Progenitor cell of endocrine pancreas (in vitro differentiated cells): Measurements from ENCODE around the gene HEPACAM. TPM values are rescaled to one million over a fixed set of nuclear protein-coding genes. Genes with fewer than 3 reads are reported as not detected.

ENCODE experiments used
- DNase-seq: peaks from one replicate; pipeline ENCODE4 v3.0.0; 2021; ENCODE audit warnings: low spot score; ENCODE audit not compliant: unreplicated experiment
- H3K27ac Mint-ChIP-seq: 2 replicates; pipeline ENCODE4 v1.8.0; 2021; ENCODE audit warnings: mild to moderate bottlenecking, moderate library complexity, mixed read lengths
- H3K27me3 Mint-ChIP-seq: 2 replicates; pipeline ENCODE4 v1.8.0; 2021; ENCODE audit warnings: mixed read lengths
- H3K36me3 Mint-ChIP-seq: 2 replicates; pipeline ENCODE4 v1.8.0; 2022; ENCODE audit warnings: mixed read lengths; ENCODE audit not compliant: insufficient read depth
- H3K4me1 Mint-ChIP-seq: 2 replicates; pipeline ENCODE4 v1.8.0; 2021; ENCODE audit warnings: low read depth, mixed read lengths
- H3K4me3 Mint-ChIP-seq: 2 replicates; pipeline ENCODE4 v1.8.0; 2021; ENCODE audit warnings: low read depth, mild to moderate bottlenecking, moderate library complexity, mixed read lengths
- H3K9me3 Mint-ChIP-seq: 2 replicates; pipeline ENCODE4 v1.8.0; 2021; ENCODE audit warnings: low read depth, mixed read lengths
- CTCF ChIP-seq: fragments of 200-600 bp; sonication (generic); IDR thresholded peaks from one replicate; pipeline ENCODE4 v1.5.0; 2021; ENCODE audit warnings: antibody characterized with exemption, mild to moderate bottlenecking; ENCODE audit not compliant: unreplicated experiment
- total RNA-seq: library from RNA; stranded (reverse); gene quantifications from 2 replicates; pipeline ENCODE4 v1.2.1, GENCODE V29; 2021

HEPACAM gene
- total RNA-seq, 1 donor from 2014 or later, result 0.07 TPM

- Mint-ChIP-seq H3K27ac (no peak overlapping the region), H3K4me3 (no peak overlapping the region), H3K27me3 (peaks cover 59% of the 10 kb centered on the region), H3K9me3 (no peaks in the 10 kb centered on the region), H3K4me1 (no peaks in the 10 kb centered on the region), H3K36me3 (no peaks in the 10 kb centered on the region)
- TF ChIP-seq CTCF, result no peak
- no peak for DNase-seq
Measured at GRCh38 chr11:124896071-124896750, 39.6 kb downstream of the HEPACAM start.

GRCh38 chr11:124895471-124895971 is 40.3 kb downstream of the HEPACAM start:
- no peak for TF ChIP-seq CTCF
- Mint-ChIP-seq H3K4me3 (no peak overlapping the region), H3K27ac (no peak overlapping the region), H3K36me3 (no peaks in the 10 kb centered on the region), H3K9me3 (no peaks in the 10 kb centered on the region), H3K27me3 (peaks cover 57% of the 10 kb centered on the region), H3K4me1 (no peaks in the 10 kb centered on the region)
- no peak for DNase-seq

- no peaks in the 10 kb centered on the region for H3K9me3 Mint-ChIP-seq
- H3K36me3 Mint-ChIP-seq, result no peaks in the 10 kb centered on the region
- DNase-seq, result no peak
- no peak for TF ChIP-seq CTCF
- peaks cover 54% of the 10 kb centered on the region for H3K27me3 Mint-ChIP-seq
- no peaks in the 10 kb centered on the region for H3K4me1 Mint-ChIP-seq
- H3K27ac Mint-ChIP-seq, result no peak overlapping the region
- H3K4me3 Mint-ChIP-seq, result no peak overlapping the region
Measured at GRCh38 chr11:124894606-124895430, 41.0 kb downstream of the HEPACAM start.

GRCh38 chr11:124893781-124894401 is 42.0 kb downstream of the HEPACAM start:
- peak; percentile 2 for DNase-seq
- no peaks in the 10 kb centered on the region for H3K4me1 Mint-ChIP-seq
- no peaks in the 10 kb centered on the region for H3K36me3 Mint-ChIP-seq
- no peak for TF ChIP-seq CTCF
- H3K27me3 Mint-ChIP-seq, result peaks cover 53% of the 10 kb centered on the region
- no peak overlapping the region for H3K4me3 Mint-ChIP-seq
- H3K9me3 Mint-ChIP-seq, result no peaks in the 10 kb centered on the region
- no peak overlapping the region for H3K27ac Mint-ChIP-seq

GRCh38 chr11:124892750-124893454 is 42.9 kb downstream of the HEPACAM start:
- Mint-ChIP-seq H3K36me3 (no peaks in the 10 kb centered on the region), H3K9me3 (no peaks in the 10 kb centered on the region), H3K27ac (no peak overlapping the region), H3K27me3 (peaks cover 52% of the 10 kb centered on the region), H3K4me1 (no peaks in the 10 kb centered on the region), H3K4me3 (no peak overlapping the region)
- no peak for DNase-seq
- TF ChIP-seq CTCF, result no peak
